DND-41 (cell line): Measurements from ENCODE around the gene ARHGAP24.

Source experiments
- ATAC-seq: fragments of 200-7000 bp; cut with Tn5 transposase; 3 replicates; pipeline ENCODE4 v1.9.1; 2021; ENCODE audit warnings: low read depth; ENCODE audit not compliant: insufficient read depth
- DNase-seq: peaks from one replicate; pipeline ENCODE4 v3.0.0-alpha.2; 2020
- H2AFZ ChIP-seq: 2 replicates; pipeline ENCODE4 v1.6.0; 2012; ENCODE audit warnings: low read depth, low read length
- H3K27ac ChIP-seq: 2 replicates; pipeline ENCODE4 v1.5.1; 2012; ENCODE audit warnings: low read length, inconsistent platforms
- H3K27me3 ChIP-seq: fragments of 200-600 bp; sonication (generic); 2 replicates; pipeline ENCODE4 v1.6.0; 2012; ENCODE audit warnings: low read length, mild to moderate bottlenecking, inconsistent platforms; ENCODE audit not compliant: insufficient read depth, poor library complexity
- H3K36me3 ChIP-seq: 2 replicates; pipeline ENCODE4 v1.5.1; 2012; ENCODE audit warnings: low read length, inconsistent platforms; ENCODE audit not compliant: insufficient read depth
- H3K4me1 ChIP-seq: 2 replicates; pipeline ENCODE4 v1.5.1; 2012; ENCODE audit warnings: mild to moderate bottlenecking, low read length; ENCODE audit not compliant: insufficient read depth
- H3K4me2 ChIP-seq: 2 replicates; pipeline ENCODE4 v1.6.0; 2012; ENCODE audit warnings: mild to moderate bottlenecking, moderate library complexity, low read length, inconsistent platforms; ENCODE audit not compliant: insufficient read depth
- H3K4me3 ChIP-seq, 2 experiments: fragments of 200-600 bp in 1 of 2; shearing (Covaris generic) in 1 of 2; 2 replicates each; pipeline ENCODE4 v1.5.1; 2012 to 2016; ENCODE audit warnings: inconsistent platforms in 2 of 2, low read length in 2 of 2, mild to moderate bottlenecking in 2 of 2, low read depth in 1 of 2, moderate library complexity in 1 of 2
- H3K79me2 ChIP-seq: 2 replicates; pipeline ENCODE4 v1.6.0; 2012; ENCODE audit warnings: low read length, inconsistent platforms; ENCODE audit not compliant: insufficient read depth
- H3K9ac ChIP-seq: 2 replicates; pipeline ENCODE4 v1.6.0; 2012; ENCODE audit warnings: low read depth, mild to moderate bottlenecking, inconsistent platforms, low read length, moderate library complexity
- H3K9me3 ChIP-seq: 2 replicates; pipeline ENCODE4 v1.5.1; 2012; ENCODE audit warnings: low read length, moderate library complexity, mild to moderate bottlenecking, inconsistent platforms; ENCODE audit not compliant: insufficient read depth, severe bottlenecking
- H4K20me1 ChIP-seq: 2 replicates; pipeline ENCODE4 v1.6.0; 2012; ENCODE audit warnings: low read length; ENCODE audit not compliant: insufficient read depth
- CTCF ChIP-seq: IDR thresholded peaks from 2 replicates; pipeline ENCODE4 v1.5.1; 2012; ENCODE audit warnings: borderline replicate concordance, low read length, moderate library complexity, mild to moderate bottlenecking; ENCODE audit not compliant: poor library complexity, severe bottlenecking; ENCODE audit errors: extremely low read depth
- EZH2 ChIP-seq: IDR thresholded peaks from 3 replicates; pipeline ENCODE4 v1.6.1; 2012; ENCODE audit warnings: borderline replicate concordance, low read depth, mild to moderate bottlenecking, moderate library complexity, low read length, inconsistent platforms; ENCODE audit not compliant: severe bottlenecking

The ARHGAP24 gene

DNA sequence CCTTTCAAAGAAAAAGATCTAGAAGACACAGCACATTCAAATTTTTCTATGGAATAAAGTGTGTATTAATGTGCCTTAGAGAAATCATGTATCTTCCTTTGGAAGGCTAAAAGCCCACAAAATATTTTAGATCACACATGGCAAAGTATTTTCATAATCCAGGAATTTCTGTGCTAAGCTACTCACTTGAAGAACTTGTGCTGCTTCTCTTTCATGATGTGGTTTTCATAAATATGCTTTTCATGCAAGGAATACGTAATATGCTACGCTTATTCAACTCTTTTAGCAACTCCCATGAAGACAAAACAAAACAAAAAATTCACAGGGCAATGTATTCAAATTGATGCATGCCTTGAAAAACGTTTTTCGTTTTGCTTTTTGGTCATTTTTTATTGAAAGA, 125.6 kb downstream of the ARHGAP24 start:
- no peaks in the 10 kb centered on the region for H4K20me1 ChIP-seq
- H3K9me3 ChIP-seq: no peaks in the 10 kb centered on the region

DNA sequence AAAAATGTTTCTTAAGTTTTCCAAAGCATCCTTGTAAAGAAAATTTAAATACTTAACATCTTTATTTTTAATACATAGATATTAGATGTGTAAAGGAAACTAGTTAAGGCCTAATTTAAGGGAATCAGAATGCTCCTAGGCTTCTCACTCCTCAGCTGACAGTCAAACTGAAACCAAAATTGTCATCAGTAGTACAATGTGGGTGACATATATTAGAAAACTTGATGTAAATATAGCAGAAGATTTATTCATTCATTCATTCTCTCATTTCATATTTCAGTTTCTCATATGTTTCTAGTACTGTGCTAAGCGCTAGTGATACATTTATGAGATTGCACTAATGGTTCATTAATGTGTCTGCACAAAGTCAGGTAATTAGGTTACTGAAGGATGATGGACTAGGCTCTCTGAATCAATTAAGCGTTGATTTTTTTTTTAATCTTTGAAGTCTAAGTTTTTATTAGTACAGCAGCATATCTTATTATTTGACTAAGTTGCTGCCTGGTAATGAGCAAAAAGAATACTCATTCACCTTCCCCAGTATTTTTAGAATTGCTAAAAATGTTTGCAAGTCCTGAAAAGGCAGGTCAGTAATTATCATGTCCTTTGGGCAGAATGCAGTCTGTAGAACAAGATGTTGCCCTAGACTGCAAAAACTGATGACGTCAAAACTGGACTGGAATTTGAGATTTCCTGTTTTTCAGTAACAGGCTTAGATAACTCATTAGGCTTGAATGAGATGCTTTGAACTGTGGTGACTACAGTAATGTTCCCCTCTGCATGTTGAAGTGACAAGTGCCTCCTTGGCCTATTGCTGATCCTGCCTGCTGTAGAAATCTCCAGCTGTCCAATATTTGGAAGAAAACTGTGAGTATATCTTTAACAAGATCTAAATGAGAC, 128.7 kb downstream of the ARHGAP24 start:
- Histone ChIP-seq H4K20me1 (no peaks in the 10 kb centered on the region), H3K36me3 (no peaks in the 10 kb centered on the region), H3K4me1 (no peaks in the 10 kb centered on the region), H3K4me3 (no peak overlapping the region), H3K4me2 (no peak overlapping the region), H2AFZ (no peak overlapping the region), H3K79me2 (no peaks in the 10 kb centered on the region), H3K9ac (no peak overlapping the region), H3K27me3 (no peaks in the 10 kb centered on the region), H3K9me3 (no peaks in the 10 kb centered on the region), H3K27ac (no peak overlapping the region)
- TF ChIP-seq CTCF: no peak
- TF ChIP-seq EZH2: no peak
- ATAC-seq (no peak), DNase-seq (no peak)

More for the DNA sequence above, 125.6 kb downstream of the ARHGAP24 start:
- DNase-seq (no peak), ATAC-seq (no peak)
- Histone ChIP-seq H3K9ac (no peak overlapping the region), H3K27me3 (no peaks in the 10 kb centered on the region), H3K4me3 (no peak overlapping the region), H3K4me1 (no peaks in the 10 kb centered on the region), H3K27ac (no peak overlapping the region), H2AFZ (no peak overlapping the region), H3K79me2 (no peaks in the 10 kb centered on the region), H3K36me3 (no peaks in the 10 kb centered on the region), H3K4me2 (no peak overlapping the region)
- no peak for TF ChIP-seq CTCF
- no peak for TF ChIP-seq EZH2

- no peak overlapping the region for H3K9ac ChIP-seq
- H3K27me3 ChIP-seq: no peaks in the 10 kb centered on the region
- H3K79me2 ChIP-seq: no peaks in the 10 kb centered on the region
- H4K20me1 ChIP-seq: no peaks in the 10 kb centered on the region
- H3K4me2 ChIP-seq: no peak overlapping the region
- TF ChIP-seq EZH2 (no peak), CTCF (no peak)
- H3K36me3 ChIP-seq: no peaks in the 10 kb centered on the region
- no peak overlapping the region for H2AFZ ChIP-seq
- H3K27ac ChIP-seq: no peak overlapping the region
- no peak overlapping the region for H3K4me3 ChIP-seq
- H3K9me3 ChIP-seq: no peaks in the 10 kb centered on the region
- ATAC-seq (no peak), DNase-seq (no peak)
- no peaks in the 10 kb centered on the region for H3K4me1 ChIP-seq
These were observed 131.6 kb downstream of the ARHGAP24 start for GRCh38 chr4:85606505-85606904.
